ENCODE measurements around the gene TESK1. TPM values are rescaled to one million over a fixed set of nuclear protein-coding genes. Genes with fewer than 3 reads are reported as not detected.
"Not testable (repeated sequence)": the region's sequence is repeated elsewhere in the genome, so short reads cannot be mapped to it uniquely, and the experiment has no call there.

TESK1 gene
- polyA plus RNA-seq, 3 donors: 22.6 to 98.7 (median 59.2) TPM

DNA sequence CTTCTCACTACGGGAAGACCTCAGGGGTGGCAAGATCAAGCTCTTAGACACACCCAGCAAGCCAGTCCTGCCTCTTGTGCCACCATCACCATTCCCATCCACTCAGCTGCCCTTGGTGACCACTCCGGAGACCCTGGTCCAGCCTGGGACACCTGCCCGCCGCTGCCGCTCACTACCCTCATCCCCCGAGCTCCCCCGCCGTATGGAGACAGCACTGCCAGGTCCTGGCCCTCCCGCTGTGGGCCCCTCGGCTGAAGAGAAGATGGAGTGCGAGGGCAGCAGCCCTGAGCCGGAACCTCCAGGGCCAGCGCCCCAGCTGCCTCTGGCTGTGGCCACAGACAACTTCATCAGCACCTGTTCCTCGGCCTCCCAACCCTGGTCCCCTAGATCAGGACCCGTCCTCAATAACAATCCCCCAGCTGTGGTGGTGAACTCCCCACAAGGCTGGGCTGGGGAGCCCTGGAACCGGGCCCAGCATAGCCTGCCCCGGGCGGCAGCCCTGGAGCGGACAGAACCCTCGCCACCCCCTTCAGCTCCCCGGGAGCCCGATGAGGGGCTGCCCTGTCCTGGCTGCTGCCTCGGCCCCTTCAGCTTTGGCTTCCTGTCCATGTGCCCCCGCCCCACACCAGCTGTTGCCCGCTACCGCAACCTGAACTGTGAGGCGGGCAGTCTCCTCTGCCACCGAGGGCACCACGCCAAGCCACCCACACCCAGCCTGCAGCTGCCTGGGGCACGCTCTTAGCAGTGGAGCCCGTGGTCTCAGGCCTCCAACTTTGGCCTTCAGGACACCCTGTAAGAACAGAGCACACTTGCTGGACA is 4.1 kb downstream of the TESK1 start:
- WGBS, 3 donors: 86 to 92% (median 91%) methylated on average over 25 to 31 of the region's 31 CpGs
- no peak overlapping the region for H3K27ac ChIP-seq (ENCODE audit: low read depth, low read length)

GRCh38 chr9:35609820-35610163 is 4.7 kb downstream of the TESK1 start:
- H3K27ac ChIP-seq (ENCODE audit: low read depth, low read length): no peak overlapping the region
- 69 to 83% (median 83%) methylated on average over 13 of the region's 13 CpGs for WGBS, 3 donors

GRCh38 chr9:35611230-35611797 is 6.3 kb downstream of the TESK1 start:
- no peak overlapping the region for H3K27ac ChIP-seq (ENCODE audit: low read depth, low read length)
- 17 to 18% (median 17%) methylated on average over 8 of the region's 8 CpGs for WGBS, 3 donors

DNA sequence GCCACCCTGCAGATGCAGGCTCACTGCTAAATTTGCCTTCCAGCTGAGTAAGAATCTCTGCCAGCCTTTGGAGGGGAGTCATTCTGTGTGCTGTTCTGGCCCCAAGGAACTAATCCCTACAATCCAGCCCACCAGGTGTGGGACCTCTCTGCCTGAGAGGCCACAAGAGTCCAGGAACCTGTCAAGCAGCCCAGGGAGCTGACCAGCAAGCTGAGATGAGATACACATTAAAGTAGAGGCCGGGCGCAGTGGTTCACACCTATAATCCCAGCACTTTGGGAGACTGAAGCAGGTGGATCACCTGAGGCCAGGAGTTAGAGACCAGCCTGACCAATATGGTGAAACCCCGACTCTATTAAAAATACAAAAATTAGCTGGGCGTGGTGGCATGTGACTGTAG is 7.0 kb downstream of the TESK1 start:
- H3K27ac ChIP-seq (ENCODE audit: low read depth, low read length): not testable (repeated sequence)
- 92 to 96% (median 94%) methylated on average over 4 of the region's 4 CpGs for WGBS, 3 donors

GRCh38 chr9:35612843-35613242 is 7.8 kb downstream of the TESK1 start:
- WGBS, 3 donors: 83 to 94% (median 90%) methylated on average over 2 of the region's 2 CpGs
- H3K27ac ChIP-seq (ENCODE audit: low read depth, low read length): no peak overlapping the region

DNA sequence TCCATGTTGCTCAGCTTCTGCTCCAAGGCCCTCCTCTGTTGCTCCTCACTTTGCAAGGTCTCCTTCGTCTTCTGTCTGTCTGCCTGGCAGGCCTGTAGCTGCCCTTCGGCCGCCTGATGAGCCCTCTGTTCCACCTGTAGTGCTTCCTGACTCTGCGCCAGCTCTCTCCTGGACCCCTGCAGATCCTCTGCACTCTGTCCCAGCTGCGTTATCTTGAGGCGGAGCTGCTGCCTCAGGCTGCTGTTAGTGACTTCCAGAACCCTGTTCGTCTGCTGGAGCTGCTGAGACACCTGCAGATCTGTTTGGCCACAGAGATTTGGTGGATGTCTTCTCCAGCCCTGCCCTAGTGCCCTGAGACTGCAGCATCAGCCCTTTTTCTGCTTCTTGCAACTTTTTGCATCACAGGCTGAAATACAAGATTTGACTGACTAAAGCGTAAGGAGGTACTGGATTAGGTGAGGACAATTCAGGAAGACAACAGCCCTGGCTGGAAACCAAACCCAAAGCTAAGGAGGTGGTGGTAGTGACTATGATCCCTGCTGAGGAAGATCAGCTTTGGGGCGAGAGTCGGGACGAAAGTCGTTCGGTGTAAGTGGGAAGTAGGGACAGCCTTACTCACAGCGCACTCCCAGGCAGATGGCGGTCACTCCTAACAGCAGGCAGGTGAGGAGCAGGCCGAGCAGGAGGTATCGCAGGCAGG is 11.1 kb downstream of the TESK1 start:
- WGBS, 3 donors: 78 to 81% (median 80%) methylated on average over 17 of the region's 17 CpGs
- no peak overlapping the region for H3K27ac ChIP-seq (ENCODE audit: low read depth, low read length)

- WGBS, 3 donors: 8 to 12% (median 9%) methylated on average over 46 to 51 of the region's 51 CpGs
- no peak overlapping the region for H3K27ac ChIP-seq (ENCODE audit: low read depth, low read length)
These were observed 11.8 kb downstream of the TESK1 start for GRCh38 chr9:35616681-35617459.

DNA sequence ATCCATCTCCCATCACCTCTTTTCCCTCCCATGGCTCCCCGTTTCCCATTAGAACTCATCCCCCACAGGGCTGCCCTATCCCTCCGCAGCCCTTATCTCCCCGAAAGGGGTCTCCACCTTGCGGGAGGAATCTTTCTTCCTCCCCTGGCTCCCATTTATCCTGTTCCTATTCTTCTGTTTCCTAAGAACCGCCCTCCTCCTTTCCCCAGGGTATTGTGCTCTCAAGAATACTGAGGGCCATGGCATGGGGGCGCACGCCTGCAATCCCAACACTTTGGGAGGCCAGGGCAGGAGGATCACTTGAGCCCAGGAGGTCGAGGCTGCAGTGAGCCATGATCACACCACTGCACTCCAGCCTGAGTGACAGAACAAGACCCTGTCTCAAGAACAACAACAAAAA is 12.5 kb downstream of the TESK1 start:
- WGBS, 3 donors: 53 to 56% (median 53%) methylated on average over 8 of the region's 8 CpGs
- no peak overlapping the region for H3K27ac ChIP-seq (ENCODE audit: low read depth, low read length)

DNA sequence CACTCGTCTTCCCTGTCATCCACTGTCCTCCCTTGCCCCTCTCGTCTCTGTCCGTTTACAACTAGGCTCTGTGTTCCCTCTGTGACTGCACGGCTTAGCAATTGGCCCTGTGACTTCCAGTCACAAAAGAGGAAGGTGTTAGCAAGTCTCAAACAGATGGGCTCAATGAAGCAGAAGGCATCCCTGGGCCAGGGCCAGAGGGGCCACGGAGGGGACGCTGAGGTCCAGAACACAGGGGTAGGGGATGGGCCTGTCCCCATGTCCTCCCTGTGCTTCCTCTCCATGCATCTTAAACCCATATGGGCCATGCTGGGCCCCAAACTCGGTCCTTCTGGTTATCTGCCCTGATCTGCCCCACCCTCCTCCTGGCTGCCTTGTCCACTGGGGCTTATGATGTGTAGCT is 13.3 kb downstream of the TESK1 start, which contains the start of gene CD72:
CD72 (minus strand) TSS at position 89 of the 403 bp plus-strand sequence. CDS start 110 bp downstream, outside the sequence.
- WGBS, 3 donors: 62 to 78% (median 63%) methylated on average over 7 of the region's 7 CpGs
- H3K27ac ChIP-seq (ENCODE audit: low read depth, low read length): no peak within 1 kb of the TSS

DNA sequence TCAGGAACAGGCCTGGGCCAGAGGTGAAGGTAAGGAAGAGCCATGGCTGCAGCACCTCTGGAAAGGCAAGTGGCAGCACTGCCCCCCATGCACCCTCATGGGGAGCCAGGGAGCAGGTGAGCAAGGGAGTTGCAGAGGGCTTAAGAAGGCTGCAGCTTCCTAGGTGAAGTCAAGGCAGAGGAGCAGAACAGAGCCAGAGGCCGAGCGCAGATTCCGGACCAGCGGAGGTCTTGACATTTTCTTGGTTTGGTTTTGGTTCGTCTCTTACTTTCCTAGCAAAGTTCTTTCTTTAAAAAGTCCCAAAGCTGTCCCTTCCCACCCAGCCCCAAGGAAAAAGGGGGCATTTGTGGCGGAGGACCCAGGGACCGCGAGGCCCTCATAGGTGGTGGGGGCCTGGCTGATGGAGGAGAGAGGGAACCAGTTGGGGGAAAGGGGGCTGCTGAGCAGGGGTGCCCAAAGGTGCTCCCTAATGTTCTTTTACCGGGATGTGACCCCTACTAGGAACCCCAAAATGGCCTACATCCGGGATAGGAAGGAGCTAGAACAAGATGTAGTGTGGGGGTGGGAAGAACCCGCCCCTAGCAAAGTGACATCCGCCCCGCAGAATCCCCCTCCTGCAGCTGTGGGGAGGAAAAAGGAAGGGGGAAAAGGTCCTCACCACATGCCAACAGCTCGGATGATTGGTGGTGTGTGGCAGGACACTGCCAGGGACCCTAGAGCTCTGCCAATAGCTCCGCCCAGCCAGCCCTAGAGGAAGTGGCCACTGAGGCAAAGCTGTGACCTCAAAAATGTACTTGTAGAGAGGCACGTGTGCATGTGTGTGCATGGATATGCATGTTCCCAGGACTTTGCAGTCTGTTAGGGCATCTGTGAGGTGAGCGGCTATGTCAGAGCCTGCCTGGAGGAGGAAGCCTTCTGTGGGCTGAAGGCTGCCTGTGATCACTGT is 14.1 kb downstream of the TESK1 start:
- no peak overlapping the region for H3K27ac ChIP-seq (ENCODE audit: low read depth, low read length)

GRCh38 chr9:35619800-35620158 is 14.7 kb downstream of the TESK1 start:
- no peak overlapping the region for H3K27ac ChIP-seq (ENCODE audit: low read depth, low read length)
- 38 to 80% (median 49%) methylated on average over 2 of the region's 2 CpGs for WGBS, 3 donors

More for the DNA sequence above, 14.1 kb downstream of the TESK1 start:
- WGBS, 3 donors: 72 to 90% (median 77%) methylated on average over 17 of the region's 17 CpGs

DNA sequence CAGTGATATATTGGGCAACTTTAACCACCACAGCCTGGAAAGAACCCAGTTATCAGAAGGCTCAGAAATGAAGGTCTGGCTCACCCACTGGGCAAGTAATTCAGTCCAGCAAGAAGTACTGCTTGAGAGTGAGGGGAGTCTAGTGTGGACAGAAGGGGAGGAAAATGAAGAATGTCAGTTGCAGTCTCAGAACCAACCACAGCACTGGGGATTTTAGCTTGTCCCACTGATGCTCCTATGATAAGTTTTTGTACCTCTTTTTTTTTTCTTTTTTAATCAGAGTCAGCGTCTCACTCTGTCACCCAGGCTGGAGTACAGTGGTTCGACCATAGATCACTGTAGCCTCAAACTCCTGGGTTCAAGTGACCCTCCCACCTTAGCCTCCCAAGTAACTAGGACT is 22.5 kb downstream of the TESK1 start:
- no peak overlapping the region for H3K27ac ChIP-seq (ENCODE audit: low read depth, low read length)
- 88 to 96% (median 89%) methylated on average over 2 of the region's 2 CpGs for WGBS, 3 donors

- no peak overlapping the region for H3K27ac ChIP-seq (ENCODE audit: low read depth, low read length)
- WGBS, 3 donors: 94 to 97% (median 96%) methylated on average over 6 of the region's 6 CpGs
These were observed 23.4 kb downstream of the TESK1 start for GRCh38 chr9:35628389-35628991.

DNA sequence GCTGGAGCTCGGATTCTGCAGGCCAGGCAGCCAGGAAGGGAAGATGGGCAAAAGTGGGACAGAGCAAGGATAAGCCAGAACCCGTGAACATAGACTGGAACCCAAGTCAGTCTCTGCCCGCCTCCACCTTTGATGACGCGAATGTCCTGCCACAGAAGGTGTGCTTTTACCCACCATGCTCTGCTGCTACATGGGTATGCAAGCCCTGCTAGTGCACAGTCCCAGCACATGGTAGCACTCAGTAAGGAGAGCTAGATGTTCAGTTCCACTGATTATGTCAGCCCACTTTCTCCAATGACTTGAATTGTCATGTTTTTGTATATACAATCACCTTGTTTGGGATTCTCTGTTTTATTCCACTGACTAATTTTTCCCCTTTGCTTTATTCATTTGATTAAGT is 24.5 kb downstream of the TESK1 start:
- WGBS, 3 donors: 84 to 92% (median 89%) methylated on average over 5 of the region's 5 CpGs
- no peak overlapping the region for H3K27ac ChIP-seq (ENCODE audit: low read depth, low read length)

GRCh38 chr9:35635730-35636129 is 30.7 kb downstream of the TESK1 start:
- H3K27ac ChIP-seq (ENCODE audit: low read depth, low read length): no peak overlapping the region

DNA sequence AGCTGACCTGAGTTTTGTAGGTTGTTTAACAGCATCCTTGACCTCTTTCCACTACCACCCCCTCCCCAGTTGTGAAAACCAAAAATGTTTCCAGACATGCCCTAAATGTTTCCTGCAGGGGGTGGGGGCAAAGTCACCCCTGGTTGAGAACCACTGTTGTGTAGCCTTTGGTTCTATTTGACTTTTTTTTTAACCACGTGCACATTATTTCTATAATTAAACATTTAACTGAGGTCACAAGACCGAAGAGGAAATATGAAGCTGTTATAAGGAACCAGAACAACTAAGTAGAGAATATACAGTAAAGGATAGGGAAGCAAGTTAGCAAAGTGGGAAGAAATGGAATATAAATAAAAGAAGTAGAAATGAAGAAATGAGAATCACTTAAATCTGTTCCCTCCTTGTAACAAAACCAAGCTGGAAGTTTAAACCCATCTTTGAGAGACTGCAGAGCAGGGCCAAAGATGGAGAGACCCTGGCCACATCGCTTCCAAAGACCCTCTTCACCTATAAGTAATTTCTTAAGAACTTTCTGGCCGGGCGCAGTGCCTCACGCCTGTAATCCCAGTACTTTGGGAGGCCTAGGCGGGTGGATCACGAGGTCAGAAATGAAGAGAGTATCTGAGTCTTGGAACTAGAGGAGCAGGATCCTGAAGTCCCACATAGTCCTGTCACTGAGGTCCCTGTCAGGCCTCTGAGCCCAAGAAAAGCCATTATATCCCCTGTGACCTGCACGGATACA is 31.2 kb downstream of the TESK1 start:
- no peak overlapping the region for H3K27ac ChIP-seq (ENCODE audit: low read depth, low read length)
- 79 to 84% (median 81%) methylated on average over 9 of the region's 9 CpGs for WGBS, 3 donors

- H3K27ac ChIP-seq (ENCODE audit: low read depth, low read length): not testable (repeated sequence)
- 94 to 99% (median 97%) methylated on average over 6 of the region's 6 CpGs for WGBS, 3 donors
These were observed 31.8 kb downstream of the TESK1 start for GRCh38 chr9:35636877-35637246.
